A673 (cell line): ENCODE measurements around the gene MFSD6. TPM values are rescaled to one million over a fixed set of nuclear protein-coding genes. Genes with fewer than 3 reads are reported as not detected.

Experiments used
- BruUV-seq: library from RNA; stranded (reverse); fragments of 400-500 nt; replicated peaks from 2 replicates; lab custom pipeline; 2021; lab: Mats Ljungman, UMichigan
- CTCF ChIA-PET: fragments of 300-600 bp; sonication (Branson Sonifier 250); formaldehyde crosslinking; loops from one replicate; lab custom pipeline; 2022; ENCODE audit warnings: antibody characterized with exemption; lab: Charles Lee
- POLR2A ChIA-PET: fragments of 300-600 bp; sonication (Branson Sonifier 250); formaldehyde crosslinking; loops from one replicate; lab custom pipeline; 2022; ENCODE audit warnings: antibody characterized with exemption; ENCODE audit not compliant: low non-redundant PET; lab: Charles Lee
- DNase-seq: peaks from one replicate; pipeline ENCODE4 v3.0.0-alpha.2; 2015; ENCODE audit warnings: low spot score
- H3K27ac ChIP-seq: fragments of 200-600 bp; sonication (generic); 2 replicates; pipeline ENCODE4 v1.5.1; 2016; ENCODE audit warnings: mixed run types, low read depth, mild to moderate bottlenecking, mixed read lengths, antibody characterized with exemption, low read length; ENCODE audit not compliant: poor library complexity, severe bottlenecking
- H3K27me3 ChIP-seq: fragments of 200-600 bp; sonication (generic); replicated peaks from 2 replicates; pipeline ENCODE4 v1.6.1; 2017; ENCODE audit warnings: mixed run types, low read depth, mild to moderate bottlenecking, mixed read lengths, antibody characterized with exemption, low read length; ENCODE audit not compliant: insufficient read depth, poor library complexity
- H3K36me3 ChIP-seq: fragments of 200-600 bp; sonication (generic); 2 replicates; pipeline ENCODE4 v1.6.1; 2016; ENCODE audit warnings: mixed run types, mild to moderate bottlenecking, mixed read lengths, antibody characterized with exemption, low read length; ENCODE audit not compliant: insufficient read depth, poor library complexity, severe bottlenecking
- H3K4me1 ChIP-seq: fragments of 200-600 bp; sonication (generic); 2 replicates; pipeline ENCODE4 v1.6.1; 2017; ENCODE audit warnings: mixed run types, mild to moderate bottlenecking, mixed read lengths, antibody characterized with exemption, low read length; ENCODE audit not compliant: insufficient read depth, poor library complexity, severe bottlenecking
- H3K4me3 ChIP-seq: fragments of 200-600 bp; sonication (generic); 2 replicates; pipeline ENCODE4 v1.5.1; 2016; ENCODE audit warnings: low read depth, mixed run types, mild to moderate bottlenecking, mixed read lengths, low read length; ENCODE audit not compliant: poor library complexity, severe bottlenecking
- H3K9me3 ChIP-seq: fragments of 200-600 bp; sonication (generic); 2 replicates; pipeline ENCODE4 v1.6.1; 2016; ENCODE audit warnings: mixed run types, low read depth, mild to moderate bottlenecking, mixed read lengths, antibody characterized with exemption, low read length; ENCODE audit not compliant: poor library complexity, severe bottlenecking
- CTCF ChIP-seq: fragments of 300-800, 200-600 bp; sonication (generic); conservative IDR thresholded peaks from 2 replicates; pipeline ENCODE4 v1.5.1; 2017; ENCODE audit warnings: low read depth, mild to moderate bottlenecking, antibody characterized with exemption, low read length, moderate library complexity, mixed read lengths
- EZH2 ChIP-seq: fragments of 200-600 bp; sonication (generic); IDR thresholded peaks from 2 replicates; pipeline ENCODE4 v1.6.1; 2017; ENCODE audit warnings: borderline replicate concordance, low read depth, mild to moderate bottlenecking, mixed read lengths, antibody characterized with exemption, low read length; ENCODE audit not compliant: poor library complexity, severe bottlenecking
- intact Hi-C: fragments of 100-400 bp; cut with micrococcal nuclease; formaldehyde crosslinking; loops from one replicate; pipeline ENCODE4 v1.10.0; 2022; ENCODE audit not compliant: unreplicated experiment
- total RNA-seq: library from RNA; stranded (reverse); gene quantifications from 2 replicates; pipeline ENCODE4 v1.2.3, GENCODE V29; 2021

MFSD6 gene
- total RNA-seq, 1 experiment from 2014 or later: 8.4 TPM

GRCh38 chr2:190369635-190370034 lies 38.5 kb upstream of the MFSD6 start:
- Histone ChIP-seq H3K9me3 (no peaks in the 10 kb centered on the region), H3K4me1 (no peaks in the 10 kb centered on the region), H3K27me3 (no peaks in the 10 kb centered on the region), H3K36me3 (no peaks in the 10 kb centered on the region), H3K27ac (no peak overlapping the region), H3K4me3 (no peak overlapping the region)
- intact Hi-C loops: loop anchor here (10.0 kb wide), 2 partner anchors 385 to 435 kb away; no protein-coding TSS in a partner anchor
- TF ChIP-seq CTCF (no peak), EZH2 (no peak)
- ChIA-PET POLR2A (no interaction called here), CTCF (no interaction called here)
- BruUV-seq: no TSS peak
- no peak for DNase-seq

- Histone ChIP-seq H3K27ac (no peak overlapping the region), H3K4me1 (no peaks in the 10 kb centered on the region), H3K4me3 (no peak overlapping the region), H3K27me3 (no peaks in the 10 kb centered on the region), H3K9me3 (no peaks in the 10 kb centered on the region), H3K36me3 (no peaks in the 10 kb centered on the region)
- ChIA-PET POLR2A (no interaction called here), CTCF (no interaction called here)
- DNase-seq: no peak
- intact Hi-C loops: loop anchor here (10.0 kb wide), 1 partner anchor 429 kb away; no protein-coding TSS in a partner anchor
- no TSS peak for BruUV-seq
- no peak for TF ChIP-seq EZH2
- TF ChIP-seq CTCF: no peak
Measured at GRCh38 chr2:190376083-190376482, 32.1 kb upstream of the MFSD6 start.

- H3K4me1 ChIP-seq: no peaks in the 10 kb centered on the region
- POLR2A ChIA-PET: no interaction called here
Measured at GRCh38 chr2:190376591-190377245, 31.4 kb upstream of the MFSD6 start.

More at GRCh38 chr2:190376591-190377245, 31.4 kb upstream of the MFSD6 start:
- no peak overlapping the region for H3K4me3 ChIP-seq
- intact Hi-C loops: loop anchor here (10.0 kb wide), 1 partner anchor 428 kb away; no protein-coding TSS in a partner anchor
- H3K27ac ChIP-seq: no peak overlapping the region
- no peaks in the 10 kb centered on the region for H3K9me3 ChIP-seq
- H3K36me3 ChIP-seq: no peaks in the 10 kb centered on the region
- no peak for DNase-seq
- no peaks in the 10 kb centered on the region for H3K27me3 ChIP-seq
- CTCF ChIA-PET: no interaction called here
- BruUV-seq: no TSS peak
- TF ChIP-seq CTCF (no peak), EZH2 (no peak)
